ENCODE measurements around the gene PIGS. TPM values are rescaled to one million over a fixed set of nuclear protein-coding genes. Genes with fewer than 3 reads are reported as not detected.
A peak's percentile ranks its signal among the peaks of the same experiment; 100 is the strongest.

PIGS gene
- total RNA-seq, 4 donors from 2014 or later: 47.0 to 188 (median 107) TPM

- Histone ChIP-seq H3K36me3 (peaks cover 0 to 7% (median 0%) of the 10 kb centered on the region in 3 donors), H3K4me1 (peaks cover 0 to 19% (median 12%) of the 10 kb centered on the region in 4 donors), H3K9me3 (no peaks in the 10 kb centered on the region), H3K27me3 (no peaks in the 10 kb centered on the region), H3K27ac (no peak overlapping the region), H3K4me3 (no peak overlapping the region)
- TF ChIP-seq POLR2A (IDR thresholded peaks at IDR 0.05): no peak
- TF ChIP-seq CTCF (IDR thresholded peaks at IDR 0.05): no peak
- DNase-seq: peak in 1 of 3 donors; percentile 35
These were observed 25.4 kb downstream of the PIGS start for GRCh38 chr17:28545787-28546415.

- no peak overlapping the region for H3K27ac ChIP-seq
These were observed 26.2 kb downstream of the PIGS start for GRCh38 chr17:28545141-28545503.

GRCh38 chr17:28544402-28545140 lies 26.8 kb downstream of the PIGS start:
- TF ChIP-seq POLR2A (IDR thresholded peaks at IDR 0.05) (no peak), CTCF (IDR thresholded peaks at IDR 0.05) (no peak)
- peaks cover 0 to 13% (median 6%) of the 10 kb centered on the region in 4 donors for H3K4me1 ChIP-seq
- H3K9me3 ChIP-seq: no peaks in the 10 kb centered on the region
- peaks cover 0 to 7% (median 0%) of the 10 kb centered on the region in 3 donors for H3K36me3 ChIP-seq
- no peak overlapping the region for H3K27ac ChIP-seq
- no peak overlapping the region for H3K4me3 ChIP-seq
- DNase-seq: peak in 1 of 3 donors; percentile 8
- H3K27me3 ChIP-seq: no peaks in the 10 kb centered on the region

More at GRCh38 chr17:28545141-28545503, 26.2 kb downstream of the PIGS start:
- TF ChIP-seq POLR2A (IDR thresholded peaks at IDR 0.05): no peak
- no peak for TF ChIP-seq CTCF (IDR thresholded peaks at IDR 0.05)
- Histone ChIP-seq H3K9me3 (no peaks in the 10 kb centered on the region), H3K4me3 (no peak overlapping the region), H3K4me1 (peaks cover 0 to 17% (median 11%) of the 10 kb centered on the region in 4 donors), H3K27me3 (no peaks in the 10 kb centered on the region), H3K36me3 (peaks cover 0 to 7% (median 0%) of the 10 kb centered on the region in 3 donors)
- DNase-seq: no peak

GRCh38 chr17:28541439-28541838 lies 29.9 kb downstream of the PIGS start:
- no peak for DNase-seq
- H3K27me3 ChIP-seq: no peaks in the 10 kb centered on the region
- TF ChIP-seq POLR2A (IDR thresholded peaks at IDR 0.05): no peak
- no peak for TF ChIP-seq CTCF (IDR thresholded peaks at IDR 0.05)
- no peaks in the 10 kb centered on the region for H3K36me3 ChIP-seq
- H3K9me3 ChIP-seq: no peaks in the 10 kb centered on the region
- H3K4me3 ChIP-seq: no peak overlapping the region
- H3K4me1 ChIP-seq: no peaks in the 10 kb centered on the region
- H3K27ac ChIP-seq: no peak overlapping the region

GRCh38 chr17:28540231-28540630 lies 31.1 kb downstream of the PIGS start:
- Histone ChIP-seq H3K27ac (no peak overlapping the region), H3K4me1 (no peaks in the 10 kb centered on the region), H3K9me3 (no peaks in the 10 kb centered on the region), H3K27me3 (no peaks in the 10 kb centered on the region), H3K36me3 (no peaks in the 10 kb centered on the region), H3K4me3 (no peak overlapping the region)
- DNase-seq: peak in 1 of 3 donors; percentile 28
- TF ChIP-seq POLR2A (IDR thresholded peaks at IDR 0.05) (no peak), CTCF (IDR thresholded peaks at IDR 0.05) (no peak)
